ENCODE data around the gene FAM240A.

DNA sequence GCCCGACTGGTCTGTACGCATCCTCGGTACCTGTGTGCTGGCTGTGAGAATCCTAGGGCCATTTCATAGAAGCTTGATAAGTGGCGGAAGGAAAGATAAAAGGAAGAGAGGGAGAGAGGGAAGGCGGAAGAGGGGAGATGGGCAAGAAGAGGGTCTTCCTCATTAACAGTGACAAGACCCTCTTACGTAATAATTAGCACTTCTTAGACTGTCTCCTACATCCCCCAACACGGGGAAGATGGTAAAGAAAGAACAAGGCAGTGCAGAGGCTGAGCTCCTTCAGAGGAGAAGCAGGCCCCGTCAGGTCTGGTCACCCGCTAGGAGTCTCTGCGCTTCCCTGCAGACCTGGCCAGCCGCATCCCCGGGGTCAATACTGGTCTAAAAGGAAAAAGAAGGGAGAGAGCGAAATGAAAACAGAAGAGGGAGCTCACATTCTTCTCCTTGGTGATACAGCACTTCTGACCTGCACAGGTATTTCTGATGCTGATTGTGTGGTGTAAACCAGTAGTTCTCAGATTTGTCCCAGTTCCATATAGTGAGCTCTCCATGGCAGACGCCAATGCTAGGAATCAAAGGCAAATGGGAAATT lies 19.0 kb upstream of the FAM240A start:
- TF ChIP-seq EZH2 (IDR thresholded peaks at IDR 0.05; ENCODE audit: borderline replicate concordance, low read depth, low read length, severe bottlenecking), result no peak
- TF ChIP-seq, protein P1, sequence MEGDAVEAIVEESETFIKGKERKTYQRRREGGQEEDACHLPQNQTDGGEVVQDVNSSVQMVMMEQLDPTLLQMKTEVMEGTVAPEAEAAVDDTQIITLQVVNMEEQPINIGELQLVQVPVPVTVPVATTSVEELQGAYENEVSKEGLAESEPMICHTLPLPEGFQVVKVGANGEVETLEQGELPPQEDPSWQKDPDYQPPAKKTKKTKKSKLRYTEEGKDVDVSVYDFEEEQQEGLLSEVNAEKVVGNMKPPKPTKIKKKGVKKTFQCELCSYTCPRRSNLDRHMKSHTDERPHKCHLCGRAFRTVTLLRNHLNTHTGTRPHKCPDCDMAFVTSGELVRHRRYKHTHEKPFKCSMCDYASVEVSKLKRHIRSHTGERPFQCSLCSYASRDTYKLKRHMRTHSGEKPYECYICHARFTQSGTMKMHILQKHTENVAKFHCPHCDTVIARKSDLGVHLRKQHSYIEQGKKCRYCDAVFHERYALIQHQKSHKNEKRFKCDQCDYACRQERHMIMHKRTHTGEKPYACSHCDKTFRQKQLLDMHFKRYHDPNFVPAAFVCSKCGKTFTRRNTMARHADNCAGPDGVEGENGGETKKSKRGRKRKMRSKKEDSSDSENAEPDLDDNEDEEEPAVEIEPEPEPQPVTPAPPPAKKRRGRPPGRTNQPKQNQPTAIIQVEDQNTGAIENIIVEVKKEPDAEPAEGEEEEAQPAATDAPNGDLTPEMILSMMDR (IDR thresholded peaks at IDR 0.05; ENCODE audit: extremely low read depth in 1 of 2, insufficient read depth in 1 of 2, low read depth in 1 of 2, low read length in 2 of 2), result no peak
- TF ChIP-seq, protein P2, sequence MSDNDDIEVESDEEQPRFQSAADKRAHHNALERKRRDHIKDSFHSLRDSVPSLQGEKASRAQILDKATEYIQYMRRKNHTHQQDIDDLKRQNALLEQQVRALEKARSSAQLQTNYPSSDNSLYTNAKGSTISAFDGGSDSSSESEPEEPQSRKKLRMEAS (IDR thresholded peaks at IDR 0.05; ENCODE audit: insufficient read depth, insufficient read length), result no peak
- TF ChIP-seq POLR2AphosphoS5 (IDR thresholded peaks at IDR 0.05; ENCODE audit: insufficient read depth, low read depth, low read length), result no peak
- TF ChIP-seq POLR2A (IDR thresholded peaks at IDR 0.05; ENCODE audit: low read depth, low read length), result no peak
- no peak for TF ChIP-seq GATA2 (IDR thresholded peaks at IDR 0.05; ENCODE audit: insufficient read depth, insufficient read length, low read depth, low read length)

Data from endothelial cell of umbilical vein (primary cell).